ENCODE data around the gene CSTA.
A peak's percentile ranks its signal among the peaks of the same experiment; 100 is the strongest.

Gene CSTA

DNA sequence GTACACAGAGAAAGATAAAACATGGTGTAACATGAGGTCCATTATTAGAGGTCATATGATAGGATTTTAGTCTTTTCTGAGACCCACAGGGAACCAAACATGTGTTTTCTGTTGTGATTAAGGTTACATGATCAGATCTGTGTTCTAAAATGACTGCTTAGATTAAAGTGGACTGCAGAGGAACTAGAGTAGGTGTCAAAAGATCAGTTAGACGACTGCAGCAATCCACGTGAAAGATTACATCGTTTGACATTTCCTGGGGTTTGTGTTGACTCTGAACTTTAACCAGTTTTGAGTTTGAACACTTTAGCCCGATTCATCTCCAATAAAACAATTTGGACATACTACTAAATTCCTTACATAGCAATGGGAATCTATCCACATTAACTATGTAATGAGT is 52.9 kb downstream of the CSTA start:
- no peak for DNase-seq (ENCODE audit: low read depth in 2 of 2)

DNA sequence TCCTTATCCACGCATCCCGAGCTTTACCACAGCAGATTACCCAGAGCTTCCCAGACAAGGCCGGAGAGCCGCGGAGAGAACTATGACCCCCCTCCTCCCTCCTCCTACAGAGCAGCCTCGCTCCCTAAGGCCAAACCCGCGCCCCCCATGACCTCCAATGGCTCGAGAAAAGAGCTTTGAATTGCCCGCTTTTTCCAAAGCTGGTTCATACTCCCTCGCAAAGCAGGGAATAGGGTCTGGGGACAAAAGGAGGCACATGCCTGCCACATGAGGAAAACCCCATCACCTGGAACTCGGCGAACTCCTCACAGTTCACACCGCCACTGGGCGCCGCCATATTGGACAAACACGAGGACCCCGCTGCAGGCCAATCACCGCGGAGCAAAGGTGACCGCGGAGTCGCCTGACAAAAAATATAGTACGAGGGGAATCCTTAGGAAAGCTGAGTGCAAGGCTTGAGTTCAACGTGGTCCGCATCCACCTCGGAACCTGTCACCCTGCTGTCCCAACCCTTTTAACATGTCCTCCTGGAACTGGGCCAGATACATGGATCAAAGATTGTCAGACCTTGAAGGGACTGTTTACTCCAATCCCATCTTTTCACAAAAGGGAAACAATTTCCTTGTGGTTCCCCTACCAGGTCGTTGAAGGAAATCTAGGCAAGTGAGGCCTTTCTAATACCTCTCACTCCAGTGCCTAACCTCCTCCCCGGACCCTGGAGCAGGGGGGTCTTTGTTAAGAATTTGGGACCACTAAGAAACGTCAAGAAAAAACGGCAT is 58.0 kb downstream of the CSTA start, which contains the start of gene MIX23:
Gene MIX23, minus strand, starts transcription at position 344 of the 779 bp plus-strand sequence. Its CDS starts 7 bp downstream, at position 337.
- DNase-seq (ENCODE audit: low read depth in 2 of 2) = peak; percentile 56 to 68

DNA sequence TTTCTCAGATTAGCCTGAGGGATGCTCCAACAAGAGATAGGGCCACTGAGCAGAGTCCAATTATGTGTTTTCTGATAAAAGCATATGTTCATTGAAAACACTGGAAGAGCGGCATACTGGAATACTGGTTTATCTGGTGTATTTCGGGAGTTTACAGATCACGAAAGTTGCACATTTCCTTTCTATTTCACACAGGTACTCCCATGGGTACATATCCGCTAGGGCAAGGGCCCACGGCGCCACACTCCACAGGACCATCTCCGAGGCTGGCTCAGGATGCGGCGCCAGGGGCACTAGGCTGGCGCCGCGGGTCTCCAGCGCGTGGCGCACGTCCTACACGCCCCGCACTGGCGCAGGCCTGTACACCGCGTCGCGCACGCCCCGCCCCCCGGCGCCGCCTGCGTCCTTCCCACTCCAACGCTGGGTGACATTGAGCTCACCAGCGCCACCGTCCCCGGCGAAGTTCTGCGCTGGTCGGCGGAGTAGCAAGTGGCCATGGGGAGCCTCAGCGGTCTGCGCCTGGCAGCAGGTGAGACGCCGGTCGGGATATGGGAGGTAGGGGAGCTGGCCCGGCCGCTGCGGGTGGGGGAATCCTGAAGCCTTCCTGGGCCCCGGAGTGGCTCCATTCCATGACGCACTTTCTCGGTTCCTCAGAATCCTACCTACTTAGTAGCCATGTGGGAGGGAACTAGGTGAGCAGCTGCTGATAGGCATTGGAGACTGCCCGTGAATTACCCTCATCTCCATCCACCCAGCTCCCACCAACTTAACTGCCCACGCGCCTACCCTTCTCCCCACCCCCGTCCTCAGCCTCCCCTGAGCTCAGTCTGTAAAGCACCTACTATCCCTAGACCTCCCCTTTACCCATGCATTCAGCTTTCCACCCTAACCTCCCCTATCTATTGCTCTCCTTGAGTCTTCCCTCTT is 59.0 kb downstream of the CSTA start, which contains the start of gene FAM162A:
Gene FAM162A, plus strand, starts transcription at position 412 of the 927 bp plus-strand sequence. Its CDS starts 84 bp downstream, at position 496.
- DNase-seq (ENCODE audit: low read depth in 2 of 2) = peak; percentile 82 to 86

- no peak for DNase-seq (ENCODE audit: low read depth in 2 of 2)
Measured at GRCh38 chr3:122387709-122388108, 62.7 kb downstream of the CSTA start.

GRCh38 chr3:122389197-122389596 is 64.1 kb downstream of the CSTA start:
- DNase-seq (ENCODE audit: low read depth in 2 of 2) = no peak

DNA sequence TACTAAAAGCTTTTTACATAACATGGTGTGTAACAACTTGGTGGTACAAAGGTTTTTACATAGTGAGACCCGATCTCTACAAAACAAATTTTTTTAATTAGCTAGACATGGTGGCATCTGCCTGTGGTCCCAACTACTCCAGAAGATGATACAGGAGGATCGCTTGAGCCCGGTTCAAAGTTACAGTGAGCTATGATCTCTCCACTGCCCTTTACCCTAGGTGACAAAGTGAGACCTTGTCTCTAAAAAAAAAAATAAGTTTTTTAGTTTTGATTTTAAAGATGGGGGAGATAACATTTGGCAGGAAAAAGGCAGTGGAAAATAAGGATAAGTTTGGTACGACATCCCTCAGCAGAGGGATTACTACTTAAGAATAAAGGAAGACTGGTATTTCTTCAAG is 64.8 kb downstream of the CSTA start:
- DNase-seq (ENCODE audit: low read depth in 2 of 2) = no peak

DNA sequence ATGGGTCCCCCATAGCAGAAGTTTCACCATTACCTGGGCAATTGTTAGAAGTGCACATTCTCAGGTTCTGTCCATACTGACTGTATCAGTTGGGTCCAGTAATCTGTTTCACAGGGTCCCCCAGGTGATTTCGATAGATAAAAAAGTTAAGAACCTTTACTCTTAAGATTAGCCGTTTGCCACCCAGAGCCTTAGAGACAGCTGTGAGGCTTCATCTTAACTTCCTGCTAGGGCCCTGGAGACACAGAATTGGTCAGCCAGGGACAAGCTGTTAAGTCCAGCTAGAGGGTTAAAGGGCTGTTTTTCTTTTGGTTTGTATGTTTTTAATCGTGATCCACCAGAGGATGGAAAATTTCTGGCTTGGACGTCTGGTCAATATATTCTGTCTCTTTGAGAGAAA is 65.6 kb downstream of the CSTA start:
- no peak for DNase-seq (ENCODE audit: low read depth in 2 of 2)

Data from stimulated activated CD8-positive, alpha-beta memory T cell treated with anti-CD3 and anti-CD28 coated beads, Interleukin-7, amount 100 ng/mL, for 1 hour (primary cell).